ENCODE measurements around the gene NR3C1.

GRCh38 chr5:143397302-143398052 lies 6.0 kb downstream of the NR3C1 start:
- TF ChIP-seq CTCF (IDR thresholded peaks at IDR 0.05; ENCODE audit: insufficient read depth, low read length, poor library complexity, severe bottlenecking) (no peak), EZH2phosphoT487 (conservative IDR thresholded peaks at IDR 0.05; ENCODE audit: low read length) (no peak)
